K562 (cell line): ENCODE measurements around the gene MACROD2. TPM values are rescaled to one million over a fixed set of nuclear protein-coding genes. Genes with fewer than 3 reads are reported as not detected.

Experiments used
- ATAC-seq: fragments of 200-7000 bp; cut with Tn5 transposase; 3 replicates; pipeline ENCODE4 v1.9.1; 2020; ENCODE audit warnings: moderate library complexity
- BruUV-seq: library from RNA; stranded (reverse); fragments of 400-500 nt; replicated peaks from 2 replicates; lab custom pipeline; 2021; lab: Mats Ljungman, UMichigan
- CTCF ChIA-PET: fragments of 300-600 bp; formaldehyde crosslinking; extraction: SDS; loops from one replicate; lab custom pipeline; 2021; ENCODE audit warnings: low intra/inter-chr PET ratio; lab: Yijun Ruan, JAX
- POLR2A ChIA-PET: fragments of 300-600, 350-650 bp; sonication (Branson Sonifier 250); formaldehyde crosslinking; extraction: SDS; loops from one replicate; lab custom pipeline; 2021; ENCODE audit warnings: antibody characterized with exemption, inconsistent platforms; lab: Yijun Ruan, JAX
- DNase-seq, 4 experiments: peaks; one replicate each; pipeline versions ENCODE4 v3.0.0 to v3.0.0-alpha.2; 2011 to 2018; ENCODE audit warnings: low spot score in 3 of 4, mixed read lengths in 3 of 4; ENCODE audit errors: extremely low read depth in 1 of 4
- FAIRE-seq: peaks from 2 replicates; lab custom pipeline; 2011; peaks lifted over from hg19 to GRCh38; lab: Jason Lieb, UNC
- H2AFZ ChIP-seq: 2 replicates; pipeline ENCODE4 v1.6.0; 2011; ENCODE audit warnings: low read depth, low read length, control low read depth, inconsistent platforms
- H3K27ac ChIP-seq: fragments of 200-600 bp; 3 replicates; pipeline ENCODE4 v1.8.0; 2011; ENCODE audit warnings: low read depth, mild to moderate bottlenecking, control low read depth, inconsistent platforms, low read length, moderate library complexity, mixed read lengths; ENCODE audit errors: extremely low read depth
- H3K27me3 ChIP-seq, 2 experiments: fragments of 300-600 bp in 1 of 2; 2 replicates in 1 of 2; 3 replicates in 1 of 2; pipeline versions ENCODE4 v1.6.0 to v1.8.0; 2011; ENCODE audit warnings: inconsistent platforms in 2 of 2, low read length in 2 of 2, mild to moderate bottlenecking in 1 of 2, mixed read lengths in 1 of 2, moderate library complexity in 1 of 2; ENCODE audit not compliant: control insufficient read depth in 2 of 2, insufficient read depth in 2 of 2
- H3K36me3 ChIP-seq: fragments of 300-600 bp; 3 replicates; pipeline ENCODE4 v1.8.0; 2011; ENCODE audit warnings: mild to moderate bottlenecking, low read length, inconsistent platforms; ENCODE audit not compliant: control insufficient read depth, insufficient read depth
- H3K4me1 ChIP-seq, 2 experiments: fragments of 200-600 bp in 1 of 2; replicated peaks in 1 of 2; 2 replicates in 1 of 2; 3 replicates in 1 of 2; pipeline versions ENCODE4 v1.5.1 to v1.8.0; 2011; ENCODE audit warnings: inconsistent platforms in 2 of 2, low read length in 2 of 2, mild to moderate bottlenecking in 1 of 2, mixed read lengths in 1 of 2, moderate library complexity in 1 of 2; ENCODE audit not compliant: control insufficient read depth in 2 of 2, insufficient read depth in 2 of 2
- H3K4me2 ChIP-seq: 2 replicates; pipeline ENCODE4 v1.6.1; 2011; ENCODE audit warnings: low read length, control low read depth, inconsistent platforms, mixed read lengths; ENCODE audit not compliant: insufficient read depth
- H3K4me3 ChIP-seq: fragments of 200-600 bp; sonication (generic), shearing (Covaris generic); 2 replicates; pipeline ENCODE4 v1.5.1; 2016; ENCODE audit warnings: control low read depth, inconsistent platforms
- H3K79me2 ChIP-seq: fragments of 200-600 bp; 3 replicates; pipeline ENCODE4 v1.8.0; 2011; ENCODE audit warnings: low read length, inconsistent platforms; ENCODE audit not compliant: control insufficient read depth, insufficient read depth
- H3K9ac ChIP-seq, 2 experiments: 2 replicates each; pipeline versions ENCODE4 v1.6.0 to v1.6.1; 2011; ENCODE audit warnings: low read depth in 2 of 2, low read length in 2 of 2, control low read depth in 1 of 2, inconsistent platforms in 1 of 2, mild to moderate bottlenecking in 1 of 2, mixed read lengths in 1 of 2; ENCODE audit not compliant: insufficient read depth in 1 of 2
- H3K9me1 ChIP-seq: one replicate; pipeline ENCODE4 v1.6.0; 2011; ENCODE audit warnings: inconsistent platforms, mild to moderate bottlenecking, low read length, moderate library complexity; ENCODE audit not compliant: control insufficient read depth, insufficient read depth
- H3K9me3 ChIP-seq: replicated peaks from 2 replicates; pipeline ENCODE4 v1.5.1; 2011; ENCODE audit warnings: low read depth, low read length, inconsistent platforms; ENCODE audit not compliant: control insufficient read depth, insufficient read depth
- H4K20me1 ChIP-seq: replicated peaks from 2 replicates; pipeline ENCODE4 v1.6.1; 2011; ENCODE audit warnings: low read length, inconsistent platforms, mixed read lengths; ENCODE audit not compliant: control insufficient read depth, insufficient read depth
- BRD4 ChIP-seq: fragments of 200-600 bp; sonication (generic); IDR thresholded peaks from 2 replicates; pipeline ENCODE4 v1.6.1; 2017; ENCODE audit warnings: inconsistent platforms
- HIVEP1 ChIP-seq: fragments of 250-450 bp; sonication (Bioruptor Pico); IDR thresholded peaks from 2 replicates; pipeline ENCODE4 v1.4.0; 2020; ENCODE audit warnings: mild to moderate bottlenecking
- ILK ChIP-seq: fragments of 450-650 bp; IDR thresholded peaks from 2 replicates; pipeline ENCODE4 v1.6.1; 2016; ENCODE audit warnings: missing genetic modification characterization, low read depth, mild to moderate bottlenecking, missing compliant biosample characterization, moderate library complexity, borderline replicate concordance
- LARP7 ChIP-seq: fragments of 450-650 bp; IDR thresholded peaks from 2 replicates; pipeline ENCODE4 v1.6.1; 2016
- PHB ChIP-seq: fragments of 250-450 bp; sonication (Bioruptor Pico); IDR thresholded peaks from 2 replicates; pipeline ENCODE4 v1.5.0; 2021
- TBP ChIP-seq: optimal IDR thresholded peaks from 2 replicates; pipeline ENCODE3; 2011; ENCODE audit warnings: low read depth, low read length, improper control_type of control experiment
- ZEB2 ChIP-seq: fragments of 450-650 bp; IDR thresholded peaks from 2 replicates; pipeline ENCODE4 v1.6.1; 2016
- ZNF274 ChIP-seq: IDR thresholded peaks from 2 replicates; pipeline ENCODE4 v1.6.1; 2011; ENCODE audit warnings: low read depth, mild to moderate bottlenecking, low read length, moderate library complexity, borderline replicate concordance
- ZNF707 ChIP-seq: fragments of 250-450 bp; sonication (Bioruptor Pico); conservative IDR thresholded peaks from 2 replicates; pipeline ENCODE4 v1.8.0; 2022; ENCODE audit warnings: inconsistent platforms, mild to moderate bottlenecking, moderate library complexity
- in situ Hi-C: fragments of 300-500 bp; cut with MboI; formaldehyde crosslinking; loops from 4 replicates; pipeline ENCODE4 v1.15.0; 2018; ENCODE audit warnings: inconsistent platforms, mixed read lengths
- intact Hi-C: fragments of 100-400 bp; cut with micrococcal nuclease; formaldehyde crosslinking; loops from 2 replicates; pipeline ENCODE4 v1.14.2; 2022
- polyA plus RNA-seq, 8 experiments: library from polyadenylated mRNA; depleted of rRNA in 4 of 8; stranded (reverse) in 5 of 8; unstranded in 3 of 8; fragments of >200 nt; fragmentation: Nextera tagmentation in 2 of 8; fragmentation: Illumina TruSeq in 1 of 8; extraction: Ambion mirVana in 2 of 8; extraction: Trizol in 1 of 8; gene quantifications; 2 replicates each; pipeline versions ENCODE4 v1.2.1 to v1.2.3, GENCODE V29; 2011 to 2014; ENCODE audit warnings: inconsistent platforms in 1 of 8, missing spikeins in 1 of 8
- total RNA-seq, 7 experiments: library from RNA; depleted of rRNA in 6 of 7; stranded (reverse); fragments of >200 nt in 6 of 7; fragmentation: Illumina TruSeq in 2 of 7; extraction: Trizol in 2 of 7; gene quantifications; 2 replicates each; pipeline versions ENCODE4 v1.2.1 to v1.2.3, GENCODE V29; 2011 to 2021; ENCODE audit warnings: low replicate concordance in 1 of 7
- TF ChIP-seq, protein P1 (sequence below), 2 experiments: fragments of 450-650 bp in 1 of 2; sonication (generic) in 1 of 2; formaldehyde crosslinking; conservative IDR thresholded peaks; 2 replicates each; pipeline versions ENCODE4 v1.4.0 to v1.8.1; 2020 to 2022; ENCODE audit warnings: mild to moderate bottlenecking in 1 of 2, missing genetic modification reagents in 1 of 2

Gene MACROD2
- total and polyA plus RNA-seq, 9 of the 15 experiments (the other 6 are each of a cell fraction or from before 2014, with no cell fraction given), result not detected

GRCh38 chr20:14445902-14446301 is 450.6 kb downstream of the MACROD2 start:
- no peaks in the 10 kb centered on the region for H3K9me3 ChIP-seq
- no peak for DNase-seq
- no peak overlapping the region for H3K4me3 ChIP-seq
- no peaks in the 10 kb centered on the region for H4K20me1 ChIP-seq
- H3K4me2 ChIP-seq, result no peak overlapping the region
- no peak for ATAC-seq
- no TSS peak for BruUV-seq
- TF ChIP-seq ZNF707 (no peak), ILK (no peak), ZNF274 (no peak), PHB (CRISPR knock-in tag) (no peak)
- H2AFZ ChIP-seq, result no peak overlapping the region
- H3K27ac ChIP-seq, result no peak overlapping the region
- no peak for FAIRE-seq
- ChIA-PET CTCF (no interaction called here), POLR2A (no interaction called here)
- no peak overlapping the region for H3K9ac ChIP-seq
- intact Hi-C loops (no loop called here), in situ Hi-C loops (no loop called here)
- no peaks in the 10 kb centered on the region for H3K36me3 ChIP-seq
- no peaks in the 10 kb centered on the region for H3K79me2 ChIP-seq
- H3K4me1 ChIP-seq, result no peaks in the 10 kb centered on the region
- H3K9me1 ChIP-seq, result no peaks in the 10 kb centered on the region
- H3K27me3 ChIP-seq, result no peaks in the 10 kb centered on the region

- no peak overlapping the region for H3K4me2 ChIP-seq
- H3K9me3 ChIP-seq, result no peaks in the 10 kb centered on the region
- in situ Hi-C loops, result no loop called here
- TF ChIP-seq BRD4, result no peak
- no peak for TF ChIP-seq HIVEP1 (CRISPR knock-in tag)
- TF ChIP-seq, protein P1, sequence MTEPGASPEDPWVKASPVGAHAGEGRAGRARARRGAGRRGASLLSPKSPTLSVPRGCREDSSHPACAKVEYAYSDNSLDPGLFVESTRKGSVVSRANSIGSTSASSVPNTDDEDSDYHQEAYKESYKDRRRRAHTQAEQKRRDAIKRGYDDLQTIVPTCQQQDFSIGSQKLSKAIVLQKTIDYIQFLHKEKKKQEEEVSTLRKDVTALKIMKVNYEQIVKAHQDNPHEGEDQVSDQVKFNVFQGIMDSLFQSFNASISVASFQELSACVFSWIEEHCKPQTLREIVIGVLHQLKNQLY (CRISPR knock-in tag; conservative IDR thresholded peaks at IDR 0.05), result no peak
- no peak for TF ChIP-seq TBP
- TF ChIP-seq ZEB2, result no peak
- no peak for TF ChIP-seq LARP7
- TF ChIP-seq, all 486 proteins: peak for 0
- Histone ChIP-seq H3K27me3 (no peaks in the 10 kb centered on the region), H3K36me3 (no peaks in the 10 kb centered on the region), H4K20me1 (no peaks in the 10 kb centered on the region), H2AFZ (no peak overlapping the region), H3K4me1 (no peaks in the 10 kb centered on the region), H3K9me1 (no peaks in the 10 kb centered on the region), H3K27ac (no peak overlapping the region), H3K79me2 (no peaks in the 10 kb centered on the region), H3K4me3 (no peak overlapping the region), H3K9ac (no peak overlapping the region)
- intact Hi-C loops, result no loop called here
- ATAC-seq (no peak), FAIRE-seq (no peak), DNase-seq (no peak)
- POLR2A ChIA-PET, result no interaction called here
- BruUV-seq, result no TSS peak
- CTCF ChIA-PET, result no interaction called here
Observed at GRCh38 chr20:14446446-14446845, 451.1 kb downstream of the MACROD2 start.
